Measurements from ENCODE around the gene CCT7. TPM values are rescaled to one million over a fixed set of nuclear protein-coding genes. Genes with fewer than 3 reads are reported as not detected.

CCT7 gene
- total and polyA plus RNA-seq, 2 of the 8 experiments (the other 6 are each of a cell fraction or from before 2014, with no cell fraction given) = 440 to 474 TPM

DNA sequence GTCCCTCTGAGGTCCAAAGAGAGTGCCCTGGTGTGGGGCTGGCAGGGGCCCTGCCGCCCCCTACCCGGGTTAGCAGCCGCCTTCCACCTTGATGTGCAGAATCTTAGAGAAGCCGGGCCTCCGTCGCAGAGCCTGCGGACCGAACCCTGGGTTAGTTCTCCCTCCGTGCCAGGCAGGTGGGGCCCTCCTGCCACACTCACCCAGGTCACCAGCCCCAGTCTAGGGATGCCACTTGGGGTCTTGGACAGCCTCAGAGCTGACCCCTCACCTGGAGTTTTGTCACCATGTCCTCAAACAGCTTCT lies 24.8 kb downstream of the CCT7 start (continued):
- TF ChIP-seq, protein P1, sequence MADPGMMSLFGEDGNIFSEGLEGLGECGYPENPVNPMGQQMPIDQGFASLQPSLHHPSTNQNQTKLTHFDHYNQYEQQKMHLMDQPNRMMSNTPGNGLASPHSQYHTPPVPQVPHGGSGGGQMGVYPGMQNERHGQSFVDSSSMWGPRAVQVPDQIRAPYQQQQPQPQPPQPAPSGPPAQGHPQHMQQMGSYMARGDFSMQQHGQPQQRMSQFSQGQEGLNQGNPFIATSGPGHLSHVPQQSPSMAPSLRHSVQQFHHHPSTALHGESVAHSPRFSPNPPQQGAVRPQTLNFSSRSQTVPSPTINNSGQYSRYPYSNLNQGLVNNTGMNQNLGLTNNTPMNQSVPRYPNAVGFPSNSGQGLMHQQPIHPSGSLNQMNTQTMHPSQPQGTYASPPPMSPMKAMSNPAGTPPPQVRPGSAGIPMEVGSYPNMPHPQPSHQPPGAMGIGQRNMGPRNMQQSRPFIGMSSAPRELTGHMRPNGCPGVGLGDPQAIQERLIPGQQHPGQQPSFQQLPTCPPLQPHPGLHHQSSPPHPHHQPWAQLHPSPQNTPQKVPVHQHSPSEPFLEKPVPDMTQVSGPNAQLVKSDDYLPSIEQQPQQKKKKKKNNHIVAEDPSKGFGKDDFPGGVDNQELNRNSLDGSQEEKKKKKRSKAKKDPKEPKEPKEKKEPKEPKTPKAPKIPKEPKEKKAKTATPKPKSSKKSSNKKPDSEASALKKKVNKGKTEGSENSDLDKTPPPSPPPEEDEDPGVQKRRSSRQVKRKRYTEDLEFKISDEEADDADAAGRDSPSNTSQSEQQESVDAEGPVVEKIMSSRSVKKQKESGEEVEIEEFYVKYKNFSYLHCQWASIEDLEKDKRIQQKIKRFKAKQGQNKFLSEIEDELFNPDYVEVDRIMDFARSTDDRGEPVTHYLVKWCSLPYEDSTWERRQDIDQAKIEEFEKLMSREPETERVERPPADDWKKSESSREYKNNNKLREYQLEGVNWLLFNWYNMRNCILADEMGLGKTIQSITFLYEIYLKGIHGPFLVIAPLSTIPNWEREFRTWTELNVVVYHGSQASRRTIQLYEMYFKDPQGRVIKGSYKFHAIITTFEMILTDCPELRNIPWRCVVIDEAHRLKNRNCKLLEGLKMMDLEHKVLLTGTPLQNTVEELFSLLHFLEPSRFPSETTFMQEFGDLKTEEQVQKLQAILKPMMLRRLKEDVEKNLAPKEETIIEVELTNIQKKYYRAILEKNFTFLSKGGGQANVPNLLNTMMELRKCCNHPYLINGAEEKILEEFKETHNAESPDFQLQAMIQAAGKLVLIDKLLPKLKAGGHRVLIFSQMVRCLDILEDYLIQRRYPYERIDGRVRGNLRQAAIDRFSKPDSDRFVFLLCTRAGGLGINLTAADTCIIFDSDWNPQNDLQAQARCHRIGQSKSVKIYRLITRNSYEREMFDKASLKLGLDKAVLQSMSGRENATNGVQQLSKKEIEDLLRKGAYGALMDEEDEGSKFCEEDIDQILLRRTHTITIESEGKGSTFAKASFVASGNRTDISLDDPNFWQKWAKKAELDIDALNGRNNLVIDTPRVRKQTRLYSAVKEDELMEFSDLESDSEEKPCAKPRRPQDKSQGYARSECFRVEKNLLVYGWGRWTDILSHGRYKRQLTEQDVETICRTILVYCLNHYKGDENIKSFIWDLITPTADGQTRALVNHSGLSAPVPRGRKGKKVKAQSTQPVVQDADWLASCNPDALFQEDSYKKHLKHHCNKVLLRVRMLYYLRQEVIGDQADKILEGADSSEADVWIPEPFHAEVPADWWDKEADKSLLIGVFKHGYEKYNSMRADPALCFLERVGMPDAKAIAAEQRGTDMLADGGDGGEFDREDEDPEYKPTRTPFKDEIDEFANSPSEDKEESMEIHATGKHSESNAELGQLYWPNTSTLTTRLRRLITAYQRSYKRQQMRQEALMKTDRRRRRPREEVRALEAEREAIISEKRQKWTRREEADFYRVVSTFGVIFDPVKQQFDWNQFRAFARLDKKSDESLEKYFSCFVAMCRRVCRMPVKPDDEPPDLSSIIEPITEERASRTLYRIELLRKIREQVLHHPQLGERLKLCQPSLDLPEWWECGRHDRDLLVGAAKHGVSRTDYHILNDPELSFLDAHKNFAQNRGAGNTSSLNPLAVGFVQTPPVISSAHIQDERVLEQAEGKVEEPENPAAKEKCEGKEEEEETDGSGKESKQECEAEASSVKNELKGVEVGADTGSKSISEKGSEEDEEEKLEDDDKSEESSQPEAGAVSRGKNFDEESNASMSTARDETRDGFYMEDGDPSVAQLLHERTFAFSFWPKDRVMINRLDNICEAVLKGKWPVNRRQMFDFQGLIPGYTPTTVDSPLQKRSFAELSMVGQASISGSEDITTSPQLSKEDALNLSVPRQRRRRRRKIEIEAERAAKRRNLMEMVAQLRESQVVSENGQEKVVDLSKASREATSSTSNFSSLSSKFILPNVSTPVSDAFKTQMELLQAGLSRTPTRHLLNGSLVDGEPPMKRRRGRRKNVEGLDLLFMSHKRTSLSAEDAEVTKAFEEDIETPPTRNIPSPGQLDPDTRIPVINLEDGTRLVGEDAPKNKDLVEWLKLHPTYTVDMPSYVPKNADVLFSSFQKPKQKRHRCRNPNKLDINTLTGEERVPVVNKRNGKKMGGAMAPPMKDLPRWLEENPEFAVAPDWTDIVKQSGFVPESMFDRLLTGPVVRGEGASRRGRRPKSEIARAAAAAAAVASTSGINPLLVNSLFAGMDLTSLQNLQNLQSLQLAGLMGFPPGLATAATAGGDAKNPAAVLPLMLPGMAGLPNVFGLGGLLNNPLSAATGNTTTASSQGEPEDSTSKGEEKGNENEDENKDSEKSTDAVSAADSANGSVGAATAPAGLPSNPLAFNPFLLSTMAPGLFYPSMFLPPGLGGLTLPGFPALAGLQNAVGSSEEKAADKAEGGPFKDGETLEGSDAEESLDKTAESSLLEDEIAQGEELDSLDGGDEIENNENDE (IDR thresholded peaks at IDR 0.05; ENCODE audit: insufficient replicate concordance, low read length) = no peak
- TF ChIP-seq GABPA (IDR thresholded peaks at IDR 0.05; ENCODE audit: borderline replicate concordance, insufficient read depth, low read length) (no peak), CBX8 (IDR thresholded peaks at IDR 0.05; ENCODE audit: borderline replicate concordance, low read depth, low read length) (no peak), E2F6 (IDR thresholded peaks at IDR 0.05) (no peak)

Measured in H1 (cell line).